Measurements from ENCODE around the gene MEGF8. TPM values are rescaled to one million over a fixed set of nuclear protein-coding genes. Genes with fewer than 3 reads are reported as not detected.

MEGF8 gene
- total and polyA plus RNA-seq, 2 of the 8 experiments (the other 6 are each of a cell fraction or from before 2014, with no cell fraction given): 13.0 to 23.7 TPM

GRCh38 chr19:42323852-42324654 lies 1.4 kb upstream of the MEGF8 start (continued):
- no peak for TF ChIP-seq CTBP2 (IDR thresholded peaks at IDR 0.05; ENCODE audit: borderline replicate concordance, insufficient read depth, insufficient read length, low read length)
- TF ChIP-seq MAFK (IDR thresholded peaks at IDR 0.05; ENCODE audit: low read depth, low read length): no peak
- TF ChIP-seq JUN (IDR thresholded peaks at IDR 0.05; ENCODE audit: low read depth, low read length): no peak
- no peak for TF ChIP-seq SIX5 (IDR thresholded peaks at IDR 0.05; ENCODE audit: low read depth, low read length)
- TF ChIP-seq CREB1 (IDR thresholded peaks at IDR 0.05): no peak
- TF ChIP-seq POU5F1 (IDR thresholded peaks at IDR 0.05; ENCODE audit: low read depth, low read length): no peak
- TF ChIP-seq EP300 (IDR thresholded peaks at IDR 0.05; ENCODE audit: borderline replicate concordance in 1 of 2, low read depth in 2 of 2, low read length in 2 of 2): no peak
- no peak for TF ChIP-seq SAP30 (IDR thresholded peaks at IDR 0.05; ENCODE audit: insufficient read depth, insufficient replicate concordance, low read length)
- no peak for TF ChIP-seq CHD7 (IDR thresholded peaks at IDR 0.05; ENCODE audit: insufficient replicate concordance, low read length)
- no peak for TF ChIP-seq KDM5A (IDR thresholded peaks at IDR 0.05; ENCODE audit: low read length)
